CD4-positive, CD25-positive, alpha-beta regulatory T cell (primary cell): ENCODE data around the gene CFAP65. TPM values are rescaled to one million over a fixed set of nuclear protein-coding genes. Genes with fewer than 3 reads are reported as not detected.
A peak's percentile ranks its signal among the peaks of the same experiment; 100 is the strongest.

Experiments used
- ATAC-seq, 2 donors: fragments of 150-1000 bp; cut with Tn5 transposase; one replicate each; pipeline ENCODE4 v1.10.0; 2021; ENCODE audit warnings: low read depth in 2 of 2, moderate number of reproducible peaks in 2 of 2, moderate library complexity in 1 of 2
- DNase-seq, 3 donors: peaks; one replicate each; pipeline versions ENCODE4 v3.0.0 to v3.0.0-alpha.2; 2012 to 2022; ENCODE audit warnings: mixed read lengths in 1 of 3
- H3K27ac ChIP-seq: one replicate; pipeline ENCODE4 v1.7.0; 2013; ENCODE audit warnings: mild to moderate bottlenecking, low read length; ENCODE audit not compliant: insufficient read depth, poor library complexity, severe bottlenecking
- H3K27me3 ChIP-seq: one replicate; pipeline ENCODE4 v1.7.0; 2013; ENCODE audit warnings: low read length; ENCODE audit not compliant: control insufficient read depth, insufficient read depth
- H3K36me3 ChIP-seq: one replicate; pipeline ENCODE4 v1.7.0; 2013; ENCODE audit warnings: mild to moderate bottlenecking, low read length, moderate library complexity; ENCODE audit not compliant: control insufficient read depth, insufficient read depth
- H3K4me1 ChIP-seq: 2 replicates; pipeline ENCODE4 v1.7.0; 2013; ENCODE audit warnings: mild to moderate bottlenecking, low read length; ENCODE audit not compliant: insufficient read depth, control insufficient read depth, poor library complexity, severe bottlenecking
- H3K4me3 ChIP-seq: one replicate; pipeline ENCODE4 v1.7.0; 2013; ENCODE audit warnings: low read depth, mild to moderate bottlenecking, low read length, moderate library complexity
- H3K9me3 ChIP-seq, 2 experiments: 1 replicate in 1 of 2; 2 replicates in 1 of 2; pipeline ENCODE4 v1.7.0; 2013; ENCODE audit warnings: low read length in 2 of 2, mild to moderate bottlenecking in 1 of 2, moderate library complexity in 1 of 2; ENCODE audit not compliant: control insufficient read depth in 2 of 2
- H3K27ac Mint-ChIP-seq, 3 donors: one replicate each; pipeline ENCODE4 v1.8.0; 2020 to 2022; ENCODE audit warnings: mild to moderate bottlenecking in 3 of 3, mixed read lengths in 3 of 3, moderate library complexity in 2 of 3
- H3K27me3 Mint-ChIP-seq: one replicate; pipeline ENCODE4 v1.8.0; 2022; ENCODE audit warnings: mild to moderate bottlenecking, mixed read lengths
- H3K36me3 Mint-ChIP-seq: one replicate; pipeline ENCODE4 v1.8.0; 2020; ENCODE audit warnings: mixed read lengths
- H3K4me1 Mint-ChIP-seq, 4 donors: one replicate each; pipeline ENCODE4 v1.8.0; 2020 to 2022; ENCODE audit warnings: mixed read lengths in 4 of 4, mild to moderate bottlenecking in 1 of 4
- H3K4me3 Mint-ChIP-seq, 4 donors: one replicate each; pipeline ENCODE4 v1.8.0; 2020 to 2022; ENCODE audit warnings: mild to moderate bottlenecking in 4 of 4, mixed read lengths in 4 of 4, moderate library complexity in 3 of 4
- H3K9me3 Mint-ChIP-seq, 7 donors: one replicate each; pipeline ENCODE4 v1.8.0; 2020 to 2022; ENCODE audit warnings: mixed read lengths in 7 of 7, mild to moderate bottlenecking in 3 of 7, moderate library complexity in 2 of 7
- polyA plus RNA-seq, 4 donors: library from polyadenylated mRNA; unstranded; fragments of 300-500 nt; fragmentation: Illumina TruSeq; gene quantifications; one replicate each; pipeline ENCODE4 v1.2.3, GENCODE V29; 2021
- total RNA-seq: library from RNA; stranded (reverse); gene quantifications from one replicate; pipeline ENCODE4 v1.2.3, GENCODE V29; 2022

The CFAP65 gene
- total and polyA plus RNA-seq, 5 donors from 2014 or later = not detected

DNA sequence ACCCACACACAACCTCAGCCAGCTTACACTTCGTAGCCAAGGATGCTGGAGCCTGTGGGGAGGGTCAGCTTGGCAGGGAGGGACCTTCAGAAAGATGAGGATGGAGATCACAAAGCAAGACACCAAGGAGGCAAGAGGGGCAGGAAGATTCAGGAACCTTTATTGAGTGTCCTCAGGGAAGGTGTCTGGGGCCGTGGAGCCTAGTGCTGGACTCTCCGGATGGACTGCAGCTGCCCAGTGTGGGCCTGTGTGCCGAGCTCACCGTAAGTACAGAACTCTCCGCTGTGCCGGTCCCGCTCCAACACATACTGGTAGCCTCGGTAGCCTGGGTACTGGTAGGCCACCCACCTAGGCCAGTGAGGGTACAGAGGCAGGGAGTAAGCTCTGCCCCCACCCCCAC is 51.3 kb downstream of the CFAP65 start:
- H3K4me3 ChIP-seq = no peak overlapping the region
- DNase-seq = no peak
- H3K27me3 ChIP-seq = peaks cover 51% of the 10 kb centered on the region
- Mint-ChIP-seq H3K4me3 (no peak overlapping the region), H3K9me3 (peaks cover 0 to 5% (median 0%) of the 10 kb centered on the region in 7 donors), H3K27me3 (peaks cover 88% of the 10 kb centered on the region), H3K36me3 (no peaks in the 10 kb centered on the region), H3K27ac (no peak overlapping the region), H3K4me1 (peaks cover 0 to 23% (median 2%) of the 10 kb centered on the region in 4 donors)
- no peak for ATAC-seq
- H3K27ac ChIP-seq = no peak overlapping the region
- no peaks in the 10 kb centered on the region for H3K36me3 ChIP-seq
- H3K9me3 ChIP-seq = no peaks in the 10 kb centered on the region
- H3K4me1 ChIP-seq = peaks cover 13% of the 10 kb centered on the region

DNA sequence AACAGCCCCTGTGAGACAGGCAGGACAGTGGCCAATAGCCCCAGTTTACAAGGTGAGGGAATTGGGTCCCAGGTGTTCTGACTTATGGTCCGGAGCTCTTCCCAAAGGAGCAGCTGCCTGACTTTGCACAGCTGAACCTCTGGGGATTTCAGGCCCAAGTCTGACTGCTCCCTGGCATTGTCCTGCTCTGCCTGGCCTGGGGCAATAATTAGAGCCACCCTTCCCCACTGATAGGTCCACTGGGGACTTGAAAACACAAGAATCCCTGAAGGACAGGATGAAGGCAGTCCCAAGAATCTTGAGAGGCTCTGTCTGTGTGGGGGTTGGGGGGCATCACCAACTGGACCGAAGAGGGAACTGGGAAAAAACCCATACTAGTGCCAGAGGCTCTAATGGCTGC is 52.7 kb downstream of the CFAP65 start:
- peaks cover 0 to 7% (median 0%) of the 10 kb centered on the region in 7 donors for H3K9me3 Mint-ChIP-seq
- H3K27ac Mint-ChIP-seq = no peak overlapping the region
- H3K27me3 ChIP-seq = peaks cover 44% of the 10 kb centered on the region

DNA sequence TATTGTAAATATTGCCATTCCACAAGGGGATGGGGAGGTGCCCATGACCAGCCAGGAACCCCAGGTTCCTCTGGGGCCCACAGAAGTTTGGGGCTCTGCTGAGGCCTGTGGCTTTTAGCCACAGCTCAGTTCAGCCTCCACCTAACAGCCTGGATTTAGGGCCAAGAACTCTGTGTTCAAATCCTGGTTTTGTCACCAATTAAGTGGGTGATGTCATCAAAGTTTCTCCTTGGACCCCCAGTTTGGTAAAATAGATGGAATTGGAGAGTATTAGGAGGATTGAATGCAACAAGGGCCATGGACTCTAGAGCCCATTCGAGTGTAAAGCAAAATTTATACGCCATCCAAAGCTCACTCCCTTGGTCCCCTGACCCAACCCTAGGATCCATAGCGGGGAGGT is 53.2 kb downstream of the CFAP65 start:
- peaks cover 44% of the 10 kb centered on the region for H3K27me3 ChIP-seq
- Mint-ChIP-seq H3K27me3 (peaks cover 89% of the 10 kb centered on the region), H3K4me1 (peaks cover 0 to 28% (median 8%) of the 10 kb centered on the region in 4 donors), H3K36me3 (no peaks in the 10 kb centered on the region), H3K9me3 (peaks cover 0 to 7% (median 0%) of the 10 kb centered on the region in 7 donors), H3K4me3 (no peak overlapping the region), H3K27ac (no peak overlapping the region)
- no peaks in the 10 kb centered on the region for H3K36me3 ChIP-seq
- H3K9me3 ChIP-seq = no peaks in the 10 kb centered on the region
- peaks cover 17% of the 10 kb centered on the region for H3K4me1 ChIP-seq
- DNase-seq (no peak), ATAC-seq (no peak)
- H3K27ac ChIP-seq = no peak overlapping the region
- H3K4me3 ChIP-seq = no peak overlapping the region

More for the DNA sequence above, 52.7 kb downstream of the CFAP65 start:
- Mint-ChIP-seq H3K4me3 (no peak overlapping the region), H3K27me3 (peaks cover 85% of the 10 kb centered on the region), H3K36me3 (no peaks in the 10 kb centered on the region), H3K4me1 (peaks cover 0 to 23% (median 3%) of the 10 kb centered on the region in 4 donors)
- H3K4me1 ChIP-seq = peaks cover 21% of the 10 kb centered on the region
- H3K27ac ChIP-seq = no peak overlapping the region
- ATAC-seq = no peak
- H3K9me3 ChIP-seq = no peaks in the 10 kb centered on the region
- DNase-seq = no peak
- H3K36me3 ChIP-seq = no peaks in the 10 kb centered on the region
- H3K4me3 ChIP-seq = no peak overlapping the region

DNA sequence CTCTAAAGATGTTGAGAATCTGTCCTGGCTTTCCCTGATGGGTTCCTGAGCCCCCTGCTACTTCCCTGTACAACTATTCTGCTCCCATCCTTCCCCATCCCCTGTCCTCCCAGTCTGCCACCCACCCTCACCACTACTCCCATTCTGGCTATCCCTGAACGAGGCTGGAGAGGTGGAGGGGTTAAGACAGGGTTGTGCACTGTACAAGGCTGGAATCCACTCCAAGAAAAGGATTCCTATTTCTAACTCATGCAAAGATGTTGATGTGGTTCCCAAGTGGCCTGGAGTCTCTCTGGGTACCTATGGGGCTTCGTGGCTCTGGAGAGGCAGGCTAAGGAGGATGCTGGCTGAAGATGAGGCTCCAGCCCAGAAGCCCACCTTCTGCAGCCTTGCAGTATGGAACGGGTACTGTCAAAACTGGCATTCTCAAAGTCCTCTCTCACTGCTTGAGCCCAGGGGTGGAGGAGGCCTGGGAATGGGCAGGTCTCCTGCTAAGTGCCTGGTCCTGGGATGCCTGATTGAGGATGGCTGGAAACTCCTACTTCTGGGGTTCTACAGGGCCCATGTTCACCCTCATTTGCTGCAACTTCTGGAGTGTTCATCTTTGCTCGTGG is 55.1 kb downstream of the CFAP65 start:
- Histone ChIP-seq H3K27me3 (peaks cover 45% of the 10 kb centered on the region), H3K27ac (no peak overlapping the region), H3K9me3 (no peaks in the 10 kb centered on the region), H3K4me1 (peaks cover 25% of the 10 kb centered on the region), H3K36me3 (no peaks in the 10 kb centered on the region), H3K4me3 (no peak overlapping the region)
- Mint-ChIP-seq H3K36me3 (no peaks in the 10 kb centered on the region), H3K4me1 (peaks cover 2 to 33% (median 10%) of the 10 kb centered on the region in 4 donors), H3K9me3 (peaks cover 0 to 7% (median 0%) of the 10 kb centered on the region in 7 donors), H3K27ac (no peak overlapping the region), H3K27me3 (peaks cover 82% of the 10 kb centered on the region), H3K4me3 (peak overlapping the region in 1 of 4 donors; percentile 13)
- DNase-seq (no peak), ATAC-seq (no peak)

DNA sequence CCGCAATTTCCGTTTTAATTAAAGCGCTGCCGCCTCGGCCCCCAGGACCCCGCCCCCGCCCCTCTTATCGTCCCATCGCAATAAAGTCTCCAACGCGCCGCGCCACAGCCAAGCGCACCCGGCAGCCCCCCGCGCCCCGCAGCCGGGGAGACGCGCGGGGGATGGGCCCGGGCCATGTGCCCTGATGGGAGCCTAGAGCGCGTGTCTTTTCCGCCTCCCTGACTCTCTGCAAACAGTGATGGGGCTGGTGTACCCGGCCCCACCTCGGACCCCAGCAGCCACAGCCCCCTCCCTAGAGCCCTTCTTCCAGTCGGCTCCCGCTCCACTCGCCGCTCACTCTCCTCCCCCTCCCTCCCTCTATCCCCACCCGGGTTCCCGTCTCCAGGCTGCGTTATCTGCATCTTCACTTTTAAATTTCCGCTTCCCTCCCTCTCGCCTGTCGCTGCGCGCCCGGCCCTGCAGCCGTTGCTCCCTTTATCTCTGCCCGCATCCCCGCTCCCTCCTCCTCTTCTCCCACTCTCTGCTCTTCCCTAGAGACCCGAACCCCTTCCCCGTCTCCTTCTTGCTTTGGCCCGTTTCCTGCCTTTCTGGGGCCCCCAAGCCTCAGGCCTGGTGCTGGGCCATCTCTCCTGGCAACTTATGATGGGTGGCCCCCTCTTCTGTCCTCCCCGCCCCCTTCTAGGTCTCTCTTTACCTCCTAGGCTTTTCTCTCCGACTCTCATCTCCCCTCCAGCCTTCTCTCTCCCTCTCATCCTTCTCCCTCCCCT is 55.8 kb downstream of the CFAP65 start:
- peak overlapping the region in 1 of 4 donors; percentile 13 for H3K4me3 Mint-ChIP-seq
- H3K9me3 Mint-ChIP-seq = peaks cover 0 to 7% (median 0%) of the 10 kb centered on the region in 7 donors
- peaks cover 81% of the 10 kb centered on the region for H3K27me3 Mint-ChIP-seq

DNA sequence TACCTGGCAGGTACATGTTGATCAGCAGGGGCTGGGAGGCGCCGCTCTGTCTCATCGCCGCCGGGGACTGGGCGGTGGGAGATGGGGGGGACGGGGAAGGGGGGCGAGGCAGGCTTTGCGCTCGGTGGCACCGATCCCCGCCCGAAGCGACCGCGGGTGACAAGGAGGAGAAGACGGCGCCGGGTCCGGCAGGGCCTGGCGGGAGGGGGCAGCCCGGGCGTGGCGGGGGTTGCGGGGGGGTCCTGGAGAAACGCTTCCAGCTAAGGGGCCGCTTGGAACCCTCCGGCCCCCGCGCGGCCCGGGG is 56.3 kb downstream of the CFAP65 start, which contains the start of gene FEV:
Gene FEV, minus strand, starts transcription at position 164 of the 304 bp plus-strand sequence. Its CDS starts 109 bp downstream, at position 55.
- Mint-ChIP-seq H3K9me3 (peaks cover 0 to 4% (median 0%) of the 10 kb centered on the region in 7 donors), H3K27ac (no peak within 1 kb of the TSS), H3K36me3 (no peaks in the 10 kb centered on the region), H3K27me3 (peaks cover 81% of the 10 kb centered on the region), H3K4me3 (peak within 1 kb of the TSS in 2 of 4 donors; percentile 52 to 53), H3K4me1 (peaks cover 3 to 35% (median 14%) of the 10 kb centered on the region in 4 donors)
- peaks cover 39% of the 10 kb centered on the region for H3K27me3 ChIP-seq
- H3K4me3 ChIP-seq = no peak within 1 kb of the TSS
- ATAC-seq = no peak
- H3K9me3 ChIP-seq = no peaks in the 10 kb centered on the region
- DNase-seq = no peak
- no peak within 1 kb of the TSS for H3K27ac ChIP-seq
- peaks cover 34% of the 10 kb centered on the region for H3K4me1 ChIP-seq
- no peaks in the 10 kb centered on the region for H3K36me3 ChIP-seq

More for the DNA sequence above, 55.8 kb downstream of the CFAP65 start:
- Mint-ChIP-seq H3K4me1 (peaks cover 3 to 35% (median 12%) of the 10 kb centered on the region in 4 donors), H3K27ac (no peak overlapping the region), H3K36me3 (no peaks in the 10 kb centered on the region)
- DNase-seq (no peak), ATAC-seq (no peak)
- Histone ChIP-seq H3K27ac (no peak overlapping the region), H3K9me3 (no peaks in the 10 kb centered on the region), H3K4me1 (peaks cover 31% of the 10 kb centered on the region), H3K4me3 (no peak overlapping the region), H3K36me3 (no peaks in the 10 kb centered on the region), H3K27me3 (peaks cover 40% of the 10 kb centered on the region)

DNA sequence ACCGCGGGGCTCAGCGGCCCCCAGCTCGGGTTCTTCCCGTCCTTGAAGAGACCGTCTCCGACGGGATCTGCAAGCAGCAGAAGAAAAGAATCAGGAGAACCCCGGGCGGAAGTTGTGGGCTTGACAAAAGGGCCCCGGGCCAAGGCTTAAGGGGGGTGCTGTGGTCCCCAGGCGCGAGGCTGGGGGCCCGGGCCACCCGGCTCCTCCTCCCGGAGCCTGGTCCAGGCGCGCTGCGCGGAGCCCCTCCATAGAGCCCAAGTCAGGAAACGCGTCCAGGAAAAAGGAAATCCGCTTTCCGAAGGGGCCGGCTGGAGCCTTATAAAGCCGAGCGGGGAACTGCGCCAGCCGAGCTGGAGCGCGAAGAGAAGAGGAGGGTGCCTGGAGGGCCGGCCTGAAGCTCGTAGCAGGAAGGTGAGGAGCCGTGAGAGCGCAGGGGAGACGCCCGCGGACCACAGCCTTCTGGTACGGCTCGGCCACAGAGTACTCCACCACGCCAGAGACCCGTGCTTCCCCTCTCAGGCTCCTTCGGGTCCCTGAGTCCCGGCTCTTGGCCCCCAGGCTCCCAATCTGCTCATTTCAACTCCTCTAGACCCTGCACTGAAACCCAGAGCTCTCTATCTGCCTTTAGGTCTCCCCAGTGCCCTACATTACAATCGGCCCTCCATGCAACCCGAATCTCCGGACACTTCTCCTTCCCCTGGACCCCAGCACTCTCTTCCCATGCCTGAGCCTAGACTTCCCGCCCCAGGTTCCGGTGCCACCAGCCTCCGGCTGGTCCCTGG is 56.9 kb downstream of the CFAP65 start:
- Histone ChIP-seq H3K4me3 (no peak overlapping the region), H3K27me3 (peaks cover 37% of the 10 kb centered on the region), H3K9me3 (no peaks in the 10 kb centered on the region), H3K36me3 (no peaks in the 10 kb centered on the region), H3K27ac (no peak overlapping the region), H3K4me1 (peaks cover 38% of the 10 kb centered on the region)
- no peak for DNase-seq
- H3K4me3 Mint-ChIP-seq = peak overlapping the region in 2 of 4 donors; percentile 52 to 53
- peaks cover 81% of the 10 kb centered on the region for H3K27me3 Mint-ChIP-seq
- no peak for ATAC-seq
- H3K36me3 Mint-ChIP-seq = no peaks in the 10 kb centered on the region
- no peak overlapping the region for H3K27ac Mint-ChIP-seq
- peaks cover 0 to 4% (median 0%) of the 10 kb centered on the region in 7 donors for H3K9me3 Mint-ChIP-seq
- H3K4me1 Mint-ChIP-seq = peaks cover 3 to 39% (median 17%) of the 10 kb centered on the region in 4 donors
